ENCODE data around the gene CFAP69.

CFAP69 gene, protein sequence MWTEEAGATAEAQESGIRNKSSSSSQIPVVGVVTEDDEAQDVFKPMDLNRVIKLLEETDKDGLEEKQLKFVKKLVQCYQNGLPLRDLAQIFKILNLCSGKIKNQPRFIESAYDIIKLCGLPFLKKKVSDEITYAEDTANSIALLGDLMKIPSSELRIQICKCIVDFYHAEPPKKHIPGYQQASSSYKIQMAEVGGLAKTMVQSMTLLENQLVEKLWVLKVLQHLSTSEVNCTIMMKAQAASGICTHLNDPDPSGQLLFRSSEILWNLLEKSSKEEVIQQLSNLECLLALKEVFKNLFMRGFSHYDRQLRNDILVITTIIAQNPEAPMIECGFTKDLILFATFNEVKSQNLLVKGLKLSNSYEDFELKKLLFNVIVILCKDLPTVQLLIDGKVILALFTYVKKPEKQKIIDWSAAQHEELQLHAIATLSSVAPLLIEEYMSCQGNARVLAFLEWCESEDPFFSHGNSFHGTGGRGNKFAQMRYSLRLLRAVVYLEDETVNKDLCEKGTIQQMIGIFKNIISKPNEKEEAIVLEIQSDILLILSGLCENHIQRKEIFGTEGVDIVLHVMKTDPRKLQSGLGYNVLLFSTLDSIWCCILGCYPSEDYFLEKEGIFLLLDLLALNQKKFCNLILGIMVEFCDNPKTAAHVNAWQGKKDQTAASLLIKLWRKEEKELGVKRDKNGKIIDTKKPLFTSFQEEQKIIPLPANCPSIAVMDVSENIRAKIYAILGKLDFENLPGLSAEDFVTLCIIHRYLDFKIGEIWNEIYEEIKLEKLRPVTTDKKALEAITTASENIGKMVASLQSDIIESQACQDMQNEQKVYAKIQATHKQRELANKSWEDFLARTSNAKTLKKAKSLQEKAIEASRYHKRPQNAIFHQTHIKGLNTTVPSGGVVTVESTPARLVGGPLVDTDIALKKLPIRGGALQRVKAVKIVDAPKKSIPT

DNA sequence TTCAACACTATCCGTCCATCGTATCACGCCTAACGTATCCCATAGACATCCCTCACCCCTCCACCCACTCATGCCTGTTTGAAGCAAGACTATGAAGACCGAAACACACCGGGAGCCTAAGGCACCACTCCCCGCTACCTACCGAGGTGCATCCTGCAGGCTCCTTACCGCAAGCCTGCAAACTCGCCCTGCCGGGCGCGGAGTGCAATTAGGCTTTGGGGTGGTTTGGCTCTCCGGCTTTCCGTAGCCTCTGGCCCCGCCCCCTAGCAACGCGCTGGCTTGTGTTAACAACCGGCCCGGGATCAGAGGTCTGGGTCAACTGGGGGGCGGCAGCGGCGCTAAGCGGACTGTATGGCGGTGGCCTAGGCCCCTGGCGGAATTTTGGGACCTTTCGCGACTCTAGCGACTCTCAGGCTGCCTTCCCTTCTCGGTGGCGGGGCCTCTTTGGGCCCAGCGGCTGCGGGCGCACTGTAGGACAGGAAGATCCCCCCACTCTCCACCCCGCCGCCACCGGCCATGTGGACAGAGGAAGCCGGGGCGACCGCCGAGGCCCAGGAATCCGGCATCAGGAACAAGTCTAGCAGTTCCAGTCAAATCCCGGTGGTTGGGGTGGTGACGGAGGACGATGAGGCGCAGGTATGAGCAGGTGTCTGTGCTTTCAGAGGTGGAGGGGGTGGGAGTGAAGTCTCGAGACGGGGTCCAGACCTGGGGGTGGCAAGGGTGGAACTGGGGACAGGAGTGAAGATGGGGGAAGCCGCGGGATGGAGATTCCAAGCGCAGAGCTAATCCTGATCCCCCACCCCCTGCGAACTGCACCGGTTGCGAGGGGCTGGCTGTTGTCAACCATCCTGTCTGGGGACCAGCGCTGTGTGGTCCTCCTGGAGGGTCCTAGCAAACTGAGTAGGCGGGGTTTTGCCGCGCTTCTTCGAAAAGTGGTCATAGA, at the start of gene CFAP69:
Gene CFAP69 (plus strand): TSS at position 266 of the 943 bp plus-strand sequence. CDS start 251 bp downstream, at position 517.
- peak; percentile 85 to 86 for DNase-seq (ENCODE audit: low read depth in 2 of 2)

DNA sequence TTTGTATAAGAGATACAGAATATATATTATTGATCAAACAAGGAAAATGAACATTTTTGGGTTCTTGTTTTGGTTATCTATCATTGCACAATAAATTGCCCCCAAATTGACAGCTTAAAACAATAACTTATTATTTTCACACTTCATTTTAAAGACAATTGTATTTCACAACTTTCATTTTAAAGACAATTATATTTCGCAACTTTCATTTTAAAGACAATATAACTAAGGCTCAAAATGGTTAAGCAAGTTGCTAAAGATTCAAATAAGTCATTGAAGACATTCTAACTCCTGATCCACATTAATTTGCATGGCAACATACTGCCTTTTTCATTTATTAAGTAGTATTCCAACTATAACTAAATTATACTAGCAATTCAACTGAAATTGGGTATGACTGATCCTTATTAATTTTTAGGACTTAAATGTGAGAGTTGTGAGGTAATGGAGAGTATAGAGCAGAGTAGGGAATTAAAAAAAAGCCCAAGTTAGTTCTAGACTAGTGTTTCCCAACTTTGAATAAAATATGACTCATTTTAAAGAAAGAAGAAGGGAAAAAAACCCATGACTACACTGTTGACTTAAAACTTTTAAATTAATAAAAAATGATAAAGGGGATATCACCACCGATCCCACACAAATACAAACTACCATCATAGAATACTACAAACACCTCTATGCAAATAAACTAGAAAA, 43.3 kb upstream of the CFAP69 start:
- DNase-seq (ENCODE audit: low read depth in 2 of 2): no peak

DNA sequence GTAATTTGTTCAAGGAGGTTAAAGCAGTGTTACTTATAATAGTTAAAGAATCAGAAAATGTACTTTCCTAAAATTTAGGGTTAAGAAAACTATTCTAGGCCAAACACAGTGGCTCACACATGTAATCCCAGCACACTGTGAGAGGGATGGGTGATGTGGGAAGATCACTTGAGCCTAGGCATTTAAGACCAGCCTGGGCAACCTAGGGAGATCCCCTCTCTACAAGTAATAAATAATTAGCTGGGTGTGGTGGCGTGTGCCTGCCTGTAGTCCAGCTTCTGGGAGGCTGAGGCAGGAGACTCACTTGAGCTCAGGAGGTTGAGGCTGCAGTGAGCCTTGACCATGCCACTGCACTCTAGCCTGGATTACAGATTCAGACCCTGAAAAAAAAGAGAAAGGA, 37.0 kb upstream of the CFAP69 start:
- DNase-seq (ENCODE audit: low read depth in 2 of 2): no peak

DNA sequence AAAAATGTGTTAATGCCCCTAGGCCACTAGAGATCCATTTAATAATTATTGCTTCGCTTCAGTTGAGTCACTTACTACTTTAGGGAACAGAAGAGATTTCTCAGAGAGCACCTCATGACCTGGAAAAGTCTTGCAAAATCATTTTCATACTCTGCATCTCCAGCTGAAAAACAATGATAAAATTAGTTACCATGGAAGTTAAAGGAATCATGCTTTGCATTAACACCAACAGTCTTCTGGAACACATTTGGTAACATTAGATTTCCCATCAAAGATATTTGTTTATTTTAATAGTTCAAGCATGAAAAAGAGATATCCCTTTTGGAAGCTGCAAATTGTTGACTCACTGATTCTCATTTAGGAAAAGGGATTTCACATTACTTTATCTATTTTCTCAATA, 35.2 kb upstream of the CFAP69 start:
- no peak for DNase-seq (ENCODE audit: low read depth in 2 of 2)

DNA sequence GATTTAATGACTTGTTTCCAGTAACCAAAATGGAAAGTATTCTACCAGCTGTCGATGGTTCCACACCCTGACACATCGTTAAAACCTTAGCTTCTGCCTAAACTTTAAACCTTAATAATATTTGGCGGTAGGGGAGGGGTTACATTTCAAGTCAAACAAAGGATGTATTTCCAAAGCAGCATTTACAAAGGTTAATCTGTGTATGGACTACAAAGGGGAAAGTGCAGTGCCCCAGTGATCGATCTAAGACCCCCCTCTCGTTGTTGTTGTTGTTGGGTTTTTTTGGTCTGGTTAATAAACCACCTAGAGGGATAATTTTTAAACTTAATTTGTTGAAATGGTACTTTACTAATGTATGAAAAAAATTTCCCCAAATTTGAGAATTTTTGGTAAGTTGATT, 34.5 kb upstream of the CFAP69 start:
- DNase-seq (ENCODE audit: low read depth in 2 of 2): no peak

DNA sequence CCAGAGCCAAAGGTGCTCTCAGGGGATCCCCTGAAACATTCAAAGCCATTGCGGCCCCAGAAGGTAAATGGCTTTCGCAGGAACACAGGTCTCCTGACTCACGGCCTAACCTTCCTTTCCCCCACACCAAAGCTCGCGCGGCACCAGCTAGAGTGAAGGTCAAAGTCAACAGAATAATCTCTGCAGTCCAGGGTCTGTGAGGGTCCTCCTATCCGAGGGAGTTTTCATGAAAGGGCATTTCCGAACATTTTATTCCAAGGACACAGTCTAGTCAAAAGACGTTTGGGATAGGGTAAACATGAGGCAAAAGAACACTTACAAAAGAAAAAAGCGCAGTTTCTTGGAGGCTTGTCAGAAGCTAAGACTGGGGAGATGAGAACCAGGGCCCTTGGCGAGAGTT, 34.0 kb upstream of the CFAP69 start:
- DNase-seq (ENCODE audit: low read depth in 2 of 2): no peak

DNA sequence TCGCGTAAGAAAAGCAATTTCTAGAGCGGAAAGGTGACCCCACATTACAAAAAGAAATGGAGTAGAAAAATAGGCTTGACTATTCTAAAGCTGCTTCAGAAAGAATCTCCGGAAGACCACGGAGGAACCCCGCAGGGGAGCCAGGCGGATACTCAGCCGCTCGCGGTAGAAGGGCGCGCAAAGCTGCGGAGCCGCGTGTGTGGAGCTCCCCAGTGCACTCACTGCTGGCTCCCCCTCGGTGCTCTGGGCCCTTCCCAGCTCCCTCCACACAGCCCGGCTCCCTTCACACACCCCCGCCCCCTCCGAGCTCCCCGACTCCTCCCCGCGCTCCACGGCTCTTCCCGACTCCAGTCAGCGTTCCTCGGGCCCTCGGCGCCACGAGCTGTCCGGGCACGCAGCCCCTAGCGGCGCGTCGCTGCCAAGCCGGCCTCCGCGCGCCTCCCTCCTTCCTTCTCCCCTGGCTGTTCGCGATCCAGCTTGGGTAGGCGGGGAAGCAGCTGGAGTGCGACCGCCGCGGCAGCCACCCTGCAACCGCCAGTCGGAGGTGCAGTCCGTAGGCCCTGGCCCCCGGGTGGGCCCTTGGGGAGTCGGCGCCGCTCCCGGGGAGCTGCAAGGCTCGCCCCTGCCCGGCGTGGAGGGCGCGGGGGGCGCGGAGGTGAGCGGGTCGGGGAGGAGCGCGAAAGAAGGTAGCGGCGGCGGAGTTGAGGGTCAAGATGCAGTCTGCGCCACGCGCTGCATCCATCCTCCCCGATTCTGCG, 33.4 kb upstream of the CFAP69 start, which contains the start of gene STEAP2:
Gene STEAP2 (plus strand): TSS at position 350 of the 758 bp plus-strand sequence. CDS start 13,343 bp downstream, outside the sequence.
- peak; percentile 30 to 37 for DNase-seq (ENCODE audit: low read depth in 2 of 2)

DNA sequence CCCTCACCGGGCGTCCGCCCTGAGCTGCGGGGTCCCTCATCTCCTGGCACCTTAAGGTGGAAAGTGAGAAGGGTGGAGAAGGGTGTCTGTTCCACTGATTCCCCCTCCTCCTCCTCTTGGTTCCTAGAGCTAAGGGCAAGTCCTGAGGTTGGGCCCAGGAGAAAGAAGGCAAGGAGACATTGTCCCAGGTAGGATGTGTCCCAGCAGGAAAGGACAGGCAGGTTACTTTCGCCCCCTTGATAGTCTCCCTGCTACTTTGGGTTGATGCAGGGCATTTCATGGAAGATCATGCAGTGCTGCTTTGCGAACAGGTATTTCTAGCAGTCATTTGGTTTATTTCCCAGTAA, 32.9 kb upstream of the CFAP69 start:
- no peak for DNase-seq (ENCODE audit: low read depth in 2 of 2)

DNA sequence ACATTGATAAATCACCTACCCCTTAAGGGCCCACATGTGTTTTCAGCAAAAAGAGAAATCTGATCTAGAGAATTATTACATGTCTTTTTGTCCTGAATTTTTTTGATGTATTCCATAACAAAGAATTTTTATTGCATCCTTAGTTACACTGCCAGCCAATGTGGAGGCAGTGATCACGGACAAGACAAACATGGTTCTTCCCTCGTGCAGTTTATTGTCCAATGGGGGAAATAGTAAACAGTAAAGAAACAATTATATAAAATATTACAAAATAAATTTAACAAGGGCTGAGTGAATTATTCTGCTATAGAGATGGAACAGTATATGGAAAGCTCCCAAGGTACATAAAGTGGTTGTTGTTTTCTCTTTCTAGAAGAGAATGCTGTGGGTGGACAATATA, 31.5 kb upstream of the CFAP69 start:
- DNase-seq (ENCODE audit: low read depth in 2 of 2): no peak

DNA sequence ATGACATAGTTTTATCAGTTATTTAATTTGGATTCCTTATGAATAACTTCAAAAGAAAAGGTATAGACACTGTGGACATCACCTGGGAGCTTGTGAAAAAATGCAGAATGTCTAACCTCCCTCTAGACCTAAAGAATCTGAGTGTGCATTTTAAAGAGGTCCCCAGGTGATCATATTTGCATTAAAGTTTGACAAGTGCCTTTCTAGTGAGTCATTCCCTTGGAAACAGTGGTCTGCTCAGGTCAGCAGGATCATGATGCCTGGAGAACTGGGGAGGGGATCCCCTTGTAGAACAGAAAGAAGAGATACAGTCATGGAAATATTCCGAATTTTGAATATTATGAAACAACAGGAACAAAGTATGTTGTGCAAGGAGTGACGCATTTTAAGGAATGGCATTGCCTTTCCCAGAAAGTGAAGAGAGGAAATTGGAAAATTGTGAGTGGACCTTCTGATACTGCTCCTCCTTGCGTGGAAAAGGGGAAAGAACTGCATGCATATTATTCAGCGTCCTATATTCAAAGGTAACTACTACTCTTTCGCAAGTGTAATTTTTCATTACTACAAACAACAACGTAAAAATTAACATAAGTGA, 28.8 kb upstream of the CFAP69 start:
- DNase-seq (ENCODE audit: low read depth in 2 of 2): no peak

DNA sequence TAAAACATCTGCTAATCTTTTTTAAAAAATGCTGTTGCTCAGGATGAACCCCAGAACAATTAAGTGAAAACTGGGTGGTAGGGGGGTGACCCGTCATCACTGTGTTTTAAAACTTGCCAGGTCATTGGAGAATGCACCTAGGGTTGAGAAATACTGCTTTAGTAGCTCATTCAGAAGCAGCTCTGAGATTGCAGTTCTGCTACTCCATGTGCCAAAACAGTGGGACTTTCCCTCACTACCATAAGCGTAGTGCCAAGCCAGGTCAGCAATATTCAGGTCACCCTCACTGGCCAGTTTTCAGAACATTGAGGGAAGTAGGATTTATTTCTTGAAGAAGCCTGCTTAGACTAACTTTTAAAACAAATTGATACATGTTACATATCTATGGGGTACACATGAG, 28.2 kb upstream of the CFAP69 start:
- DNase-seq (ENCODE audit: low read depth in 2 of 2): no peak

DNA sequence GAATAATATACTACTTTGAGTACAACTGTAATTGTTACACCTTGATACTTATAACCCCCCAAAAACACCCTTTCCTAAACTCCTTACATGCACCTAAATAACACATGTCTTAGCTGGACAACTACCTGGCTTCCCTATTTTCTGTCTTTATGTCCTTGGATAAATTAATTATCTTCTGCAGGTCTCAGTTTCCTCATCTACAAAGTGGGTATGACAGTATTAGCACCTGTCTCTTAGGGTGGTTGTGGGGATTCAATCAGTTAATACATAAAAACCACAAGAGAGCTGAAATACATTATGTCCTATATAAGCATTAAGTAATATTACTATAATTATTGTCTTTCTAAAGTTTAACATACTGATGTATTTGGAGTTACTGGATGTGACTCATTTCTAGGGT, 22.6 kb upstream of the CFAP69 start:
- DNase-seq (ENCODE audit: low read depth in 2 of 2): no peak

DNA sequence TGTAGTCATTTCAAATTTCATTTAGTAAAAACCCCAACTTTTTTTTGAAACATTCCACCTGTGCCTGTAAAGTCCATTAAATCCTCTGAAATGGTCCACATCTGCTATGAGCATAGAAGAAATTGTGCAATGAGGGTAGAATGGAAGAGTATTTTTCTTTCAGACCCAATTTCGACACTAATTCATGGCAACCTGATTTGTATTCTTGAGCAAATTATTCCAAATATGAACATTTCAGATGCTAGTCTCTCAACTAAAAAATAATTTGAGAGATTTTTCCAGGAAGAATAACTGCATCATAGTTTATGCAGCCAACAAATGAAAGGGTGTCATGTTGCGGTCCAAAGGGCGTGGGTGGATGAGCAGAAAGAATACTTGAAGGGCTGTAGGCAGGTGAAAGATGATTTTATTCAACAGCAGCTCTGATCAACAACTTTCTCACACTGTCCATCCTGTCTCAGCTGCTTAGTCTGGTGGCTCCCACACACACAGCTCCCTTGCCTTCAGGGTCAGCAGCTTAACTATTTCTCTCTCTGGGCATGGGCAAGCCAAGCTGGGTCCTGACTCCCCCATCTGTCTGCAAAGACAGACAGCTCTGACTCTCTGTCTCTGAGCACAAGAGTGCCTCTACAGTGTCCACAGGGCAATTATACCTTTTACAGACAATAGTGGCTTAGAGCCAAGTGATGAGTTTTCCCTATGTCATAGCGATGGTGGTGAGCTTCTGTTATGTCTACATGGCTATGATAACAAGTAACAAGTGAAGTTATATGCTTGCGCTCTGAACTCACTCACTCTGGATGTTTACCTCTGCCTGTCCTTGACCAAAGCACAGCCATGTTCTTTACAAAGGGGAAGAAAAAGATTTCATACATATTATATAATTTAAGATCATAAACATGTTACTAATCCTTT, 21.9 kb upstream of the CFAP69 start:
- no peak for DNase-seq (ENCODE audit: low read depth in 2 of 2)

DNA sequence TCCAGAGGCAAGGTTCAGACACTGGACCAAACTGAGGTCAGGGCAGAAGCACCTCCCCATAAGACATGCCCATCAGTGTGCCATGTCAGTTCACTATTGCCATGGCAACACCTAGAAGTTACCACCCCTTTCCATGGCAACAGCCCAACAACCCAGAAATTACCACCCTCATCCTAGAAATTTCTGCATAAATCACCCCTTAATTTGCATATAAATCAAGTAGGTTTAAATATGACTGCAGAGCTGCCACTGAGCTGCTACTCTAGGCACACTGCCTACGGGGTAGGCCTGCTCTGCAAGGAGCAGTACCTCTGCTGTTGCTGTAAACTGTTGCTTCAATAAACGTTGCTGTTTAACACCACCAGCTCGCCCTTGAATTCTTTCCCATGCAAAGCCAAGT, 20.8 kb upstream of the CFAP69 start:
- no peak for DNase-seq (ENCODE audit: low read depth in 2 of 2)

DNA sequence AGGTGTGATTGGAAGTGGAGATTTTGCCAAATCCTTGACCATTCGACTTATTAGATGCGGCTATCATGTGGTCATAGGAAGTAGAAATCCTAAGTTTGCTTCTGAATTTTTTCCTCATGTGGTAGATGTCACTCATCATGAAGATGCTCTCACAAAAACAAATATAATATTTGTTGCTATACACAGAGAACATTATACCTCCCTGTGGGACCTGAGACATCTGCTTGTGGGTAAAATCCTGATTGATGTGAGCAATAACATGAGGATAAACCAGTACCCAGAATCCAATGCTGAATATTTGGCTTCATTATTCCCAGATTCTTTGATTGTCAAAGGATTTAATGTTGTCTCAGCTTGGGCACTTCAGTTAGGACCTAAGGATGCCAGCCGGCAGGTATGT, 19.8 kb upstream of the CFAP69 start:
- DNase-seq (ENCODE audit: low read depth in 2 of 2): no peak

DNA sequence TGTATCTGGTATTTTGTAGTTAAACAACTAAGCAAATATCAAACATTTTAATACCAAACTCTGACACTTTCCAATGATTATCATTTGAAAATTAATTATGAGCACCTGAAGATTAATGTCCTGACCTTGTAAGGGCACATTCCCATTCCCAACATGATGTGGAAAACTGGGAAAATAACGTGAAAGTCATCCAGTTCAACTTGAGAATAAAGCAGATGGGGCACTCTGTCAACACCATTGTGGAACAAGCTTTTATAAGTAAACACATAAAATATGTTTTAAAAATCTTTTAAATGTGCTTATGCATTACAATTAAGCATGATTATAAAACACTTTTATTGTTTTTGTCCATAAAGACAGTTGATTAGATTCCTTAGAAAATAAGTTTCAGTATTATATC, 19.4 kb upstream of the CFAP69 start:
- DNase-seq (ENCODE audit: low read depth in 2 of 2): no peak

DNA sequence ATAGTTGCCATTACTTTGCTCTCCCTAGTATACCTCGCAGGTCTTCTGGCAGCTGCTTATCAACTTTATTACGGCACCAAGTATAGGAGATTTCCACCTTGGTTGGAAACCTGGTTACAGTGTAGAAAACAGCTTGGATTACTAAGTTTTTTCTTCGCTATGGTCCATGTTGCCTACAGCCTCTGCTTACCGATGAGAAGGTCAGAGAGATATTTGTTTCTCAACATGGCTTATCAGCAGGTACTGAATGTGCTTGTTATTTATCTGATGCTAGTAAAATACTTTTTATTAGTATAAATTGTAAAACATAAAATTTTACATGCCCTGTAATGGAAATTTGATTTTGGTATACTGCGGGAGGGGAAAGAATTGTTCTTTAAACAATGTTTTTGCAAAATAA, 17.7 kb upstream of the CFAP69 start:
- no peak for DNase-seq (ENCODE audit: low read depth in 2 of 2)

DNA sequence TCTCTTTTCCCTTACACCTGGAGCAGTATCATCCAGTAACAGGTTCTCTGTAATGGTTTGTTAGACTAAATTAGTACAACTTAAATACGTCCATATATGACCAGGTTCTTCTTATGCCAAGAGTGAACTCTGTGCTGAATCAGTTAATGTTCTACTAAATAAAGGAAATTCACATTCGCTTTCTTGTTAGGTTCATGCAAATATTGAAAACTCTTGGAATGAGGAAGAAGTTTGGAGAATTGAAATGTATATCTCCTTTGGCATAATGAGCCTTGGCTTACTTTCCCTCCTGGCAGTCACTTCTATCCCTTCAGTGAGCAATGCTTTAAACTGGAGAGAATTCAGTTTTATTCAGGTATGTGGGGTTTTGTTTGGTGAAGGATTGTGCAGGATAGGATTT, 15.3 kb upstream of the CFAP69 start:
- DNase-seq (ENCODE audit: low read depth in 2 of 2): no peak

DNA sequence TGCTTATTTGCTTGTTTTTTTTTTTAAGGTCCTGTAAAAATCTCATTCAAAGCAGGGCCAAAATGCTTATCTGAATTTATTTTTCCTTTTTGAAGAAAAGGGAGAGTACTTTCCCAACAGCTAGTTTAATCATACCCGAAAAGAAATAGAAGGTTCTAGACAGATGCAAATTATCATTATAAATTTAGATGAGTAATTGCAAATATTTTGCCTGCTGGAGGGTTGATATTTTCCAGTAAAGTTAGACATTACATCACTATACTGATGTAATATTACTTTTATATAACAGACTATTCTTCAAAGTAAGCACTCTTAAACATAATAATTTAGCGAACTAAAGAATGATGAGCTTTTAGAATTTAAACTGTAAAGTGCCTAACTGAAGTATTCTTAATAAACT, 14.1 kb upstream of the CFAP69 start:
- no peak for DNase-seq (ENCODE audit: low read depth in 2 of 2)

Data from stimulated activated CD4-positive, alpha-beta T cell treated with anti-CD3 and anti-CD28 coated beads, Interleukin-4, amount 100 ng/mL, for 48 hours (primary cell).